K562 (cell line): ENCODE results near the gene MAD2L1BP. TPM values are rescaled to one million over a fixed set of nuclear protein-coding genes. Genes with fewer than 3 reads are reported as not detected.

Experiments used
- ATF4 ChIP-seq: fragments of 450-650 bp; formaldehyde crosslinking; IDR thresholded peaks from 2 replicates; pipeline ENCODE4 v1.4.0; 2022; ENCODE audit warnings: mild to moderate bottlenecking, moderate library complexity
- ATF6 ChIP-seq: sonication (generic); formaldehyde crosslinking; IDR thresholded peaks from 2 replicates; pipeline ENCODE4 v1.4.0; 2020; ENCODE audit warnings: mild to moderate bottlenecking, missing genetic modification reagents
- BCL6 ChIP-seq: fragments of 250-450 bp; sonication (Bioruptor Pico); IDR thresholded peaks from 2 replicates; pipeline ENCODE4 v1.4.0; 2020
- CC2D1A ChIP-seq: fragments of 450-650 bp; IDR thresholded peaks from 2 replicates; pipeline ENCODE4 v1.6.1; 2017; ENCODE audit warnings: mild to moderate bottlenecking
- E2F8 ChIP-seq: fragments of 450-650 bp; IDR thresholded peaks from 2 replicates; pipeline ENCODE4 v1.7.1; 2018; ENCODE audit warnings: mild to moderate bottlenecking, low read depth; ENCODE audit not compliant: partially characterized antibody
- GABPB1 ChIP-seq: sonication (generic); formaldehyde crosslinking; IDR thresholded peaks from 2 replicates; pipeline ENCODE4 v1.8.0; 2022; ENCODE audit warnings: mild to moderate bottlenecking, missing genetic modification reagents
- MED1 ChIP-seq: sonication (generic); formaldehyde crosslinking; IDR thresholded peaks from 2 replicates; pipeline ENCODE4 v1.8.1; 2023; ENCODE audit warnings: missing genetic modification reagents, borderline replicate concordance
- PKNOX1 ChIP-seq: fragments of 450-650 bp; IDR thresholded peaks from 2 replicates; pipeline ENCODE4 v1.6.1; 2016
- ZNF318 ChIP-seq, 2 experiments: fragments of 450-650 bp; IDR thresholded peaks; 2 replicates each; pipeline ENCODE4 v1.6.1; 2016; ENCODE audit warnings: mild to moderate bottlenecking in 2 of 2, borderline replicate concordance in 1 of 2, low read depth in 1 of 2, moderate library complexity in 1 of 2
- polyA plus RNA-seq, 8 experiments: library from polyadenylated mRNA; depleted of rRNA in 4 of 8; stranded (reverse) in 5 of 8; unstranded in 3 of 8; fragments of >200 nt; fragmentation: Nextera tagmentation in 2 of 8; fragmentation: Illumina TruSeq in 1 of 8; extraction: Ambion mirVana in 2 of 8; extraction: Trizol in 1 of 8; gene quantifications; 2 replicates each; pipeline versions ENCODE4 v1.2.1 to v1.2.3, GENCODE V29; 2011 to 2014; ENCODE audit warnings: inconsistent platforms in 1 of 8, missing spikeins in 1 of 8
- total RNA-seq, 7 experiments: library from RNA; depleted of rRNA in 6 of 7; stranded (reverse); fragments of >200 nt in 6 of 7; fragmentation: Illumina TruSeq in 2 of 7; extraction: Trizol in 2 of 7; gene quantifications; 2 replicates each; pipeline versions ENCODE4 v1.2.1 to v1.2.3, GENCODE V29; 2011 to 2021; ENCODE audit warnings: low replicate concordance in 1 of 7

The MAD2L1BP gene
- total and polyA plus RNA-seq, 9 of the 15 experiments (the other 6 are each of a cell fraction or from before 2014, with no cell fraction given) = 69.7 to 321 (median 111) TPM

GRCh38 chr6:43608310-43608763 is 27.3 kb upstream of the MAD2L1BP start (continued):
- TF ChIP-seq ZNF318 (IDR thresholded peaks at IDR 0.05; ENCODE audit: borderline replicate concordance in 1 of 2, low read depth in 1 of 2) (no peak), CC2D1A (peak; percentile 56; the same call in 1 of the 2 replicates), E2F8 (peak; percentile 16), GABPB1 (CRISPR knock-in tag) (no peak), BCL6 (CRISPR knock-in tag) (no peak), ATF6 (CRISPR knock-in tag) (no peak), PKNOX1 (no peak), ATF4 (CRISPR knock-in tag) (0 out of 2 replicates have a peak, but pooled peaks have one; percentile 2), MED1 (CRISPR knock-in tag) (no peak)
